ENCODE results near the gene HOXA3. TPM values are rescaled to one million over a fixed set of nuclear protein-coding genes. Genes with fewer than 3 reads are reported as not detected.

The HOXA3 gene
- polyA plus RNA-seq, 2 of the 4 experiments (the other 2 are of a cell fraction), result 3.3 to 8.7 TPM

DNA sequence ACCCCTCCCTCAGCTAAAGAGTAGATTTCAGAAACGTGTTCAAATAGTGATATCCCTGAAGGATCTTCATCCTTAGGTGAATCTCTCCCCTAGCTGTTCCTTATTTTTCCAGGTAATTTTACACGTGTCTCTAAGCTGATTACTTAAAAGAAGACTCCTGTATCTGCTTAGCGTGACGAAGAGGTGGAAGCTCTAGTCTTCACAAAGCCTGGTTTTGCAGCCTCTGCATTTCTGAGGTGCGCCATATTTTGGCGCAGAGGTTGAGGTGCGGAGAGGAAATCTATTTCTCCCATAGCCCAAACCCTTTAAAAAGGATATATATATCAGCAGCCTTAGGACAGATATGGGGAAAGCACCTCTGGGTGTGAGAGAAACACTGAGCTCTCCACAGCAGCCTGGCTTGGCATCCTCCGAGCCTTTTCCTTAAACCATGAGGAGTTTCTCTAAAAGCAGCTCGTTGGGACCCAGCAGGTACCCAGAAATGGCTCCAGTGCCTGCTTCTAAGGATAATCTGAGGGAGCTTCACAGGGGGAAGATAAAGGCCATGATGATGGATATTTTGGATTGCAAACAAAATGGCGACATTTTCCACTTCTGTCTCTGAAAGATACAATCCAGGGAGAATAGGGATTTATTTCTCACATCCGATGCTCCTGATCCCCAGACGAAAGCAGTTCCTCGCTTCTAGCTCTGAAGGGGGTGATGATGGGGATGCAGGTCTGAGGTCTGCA, 46.9 kb downstream of the HOXA3 start:
- DNase-seq (ENCODE audit: low read depth in 1 of 2, low spot score in 1 of 2) (no peak), FAIRE-seq (no peak), ATAC-seq (no peak)
- no peak for TF ChIP-seq FOXS1 (CRISPR knock-in tag; IDR thresholded peaks at IDR 0.05)
- TF ChIP-seq POLR2AphosphoS2 (conservative IDR thresholded peaks at IDR 0.05; ENCODE audit: low read length), result no peak
- TF ChIP-seq, protein P1, sequence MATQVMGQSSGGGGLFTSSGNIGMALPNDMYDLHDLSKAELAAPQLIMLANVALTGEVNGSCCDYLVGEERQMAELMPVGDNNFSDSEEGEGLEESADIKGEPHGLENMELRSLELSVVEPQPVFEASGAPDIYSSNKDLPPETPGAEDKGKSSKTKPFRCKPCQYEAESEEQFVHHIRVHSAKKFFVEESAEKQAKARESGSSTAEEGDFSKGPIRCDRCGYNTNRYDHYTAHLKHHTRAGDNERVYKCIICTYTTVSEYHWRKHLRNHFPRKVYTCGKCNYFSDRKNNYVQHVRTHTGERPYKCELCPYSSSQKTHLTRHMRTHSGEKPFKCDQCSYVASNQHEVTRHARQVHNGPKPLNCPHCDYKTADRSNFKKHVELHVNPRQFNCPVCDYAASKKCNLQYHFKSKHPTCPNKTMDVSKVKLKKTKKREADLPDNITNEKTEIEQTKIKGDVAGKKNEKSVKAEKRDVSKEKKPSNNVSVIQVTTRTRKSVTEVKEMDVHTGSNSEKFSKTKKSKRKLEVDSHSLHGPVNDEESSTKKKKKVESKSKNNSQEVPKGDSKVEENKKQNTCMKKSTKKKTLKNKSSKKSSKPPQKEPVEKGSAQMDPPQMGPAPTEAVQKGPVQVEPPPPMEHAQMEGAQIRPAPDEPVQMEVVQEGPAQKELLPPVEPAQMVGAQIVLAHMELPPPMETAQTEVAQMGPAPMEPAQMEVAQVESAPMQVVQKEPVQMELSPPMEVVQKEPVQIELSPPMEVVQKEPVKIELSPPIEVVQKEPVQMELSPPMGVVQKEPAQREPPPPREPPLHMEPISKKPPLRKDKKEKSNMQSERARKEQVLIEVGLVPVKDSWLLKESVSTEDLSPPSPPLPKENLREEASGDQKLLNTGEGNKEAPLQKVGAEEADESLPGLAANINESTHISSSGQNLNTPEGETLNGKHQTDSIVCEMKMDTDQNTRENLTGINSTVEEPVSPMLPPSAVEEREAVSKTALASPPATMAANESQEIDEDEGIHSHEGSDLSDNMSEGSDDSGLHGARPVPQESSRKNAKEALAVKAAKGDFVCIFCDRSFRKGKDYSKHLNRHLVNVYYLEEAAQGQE (IDR thresholded peaks at IDR 0.05), result 0 out of 2 replicates have a peak, but pooled peaks have one; percentile 18
- TF ChIP-seq EHMT2 (IDR thresholded peaks at IDR 0.05; ENCODE audit: low read depth), result peak; percentile 25; the same call in 1 of the 2 replicates
- no peak for TF ChIP-seq NFE2L2 (conservative IDR thresholded peaks at IDR 0.05; ENCODE audit: low read length)
- TF ChIP-seq KDM5A (IDR thresholded peaks at IDR 0.05), result no peak
- TF ChIP-seq CBX2 (IDR thresholded peaks at IDR 0.05; ENCODE audit: borderline replicate concordance, low read depth), result no peak
- no peak for TF ChIP-seq MAFK (IDR thresholded peaks at IDR 0.05; ENCODE audit: partially characterized antibody)
- TF ChIP-seq, protein P2, sequence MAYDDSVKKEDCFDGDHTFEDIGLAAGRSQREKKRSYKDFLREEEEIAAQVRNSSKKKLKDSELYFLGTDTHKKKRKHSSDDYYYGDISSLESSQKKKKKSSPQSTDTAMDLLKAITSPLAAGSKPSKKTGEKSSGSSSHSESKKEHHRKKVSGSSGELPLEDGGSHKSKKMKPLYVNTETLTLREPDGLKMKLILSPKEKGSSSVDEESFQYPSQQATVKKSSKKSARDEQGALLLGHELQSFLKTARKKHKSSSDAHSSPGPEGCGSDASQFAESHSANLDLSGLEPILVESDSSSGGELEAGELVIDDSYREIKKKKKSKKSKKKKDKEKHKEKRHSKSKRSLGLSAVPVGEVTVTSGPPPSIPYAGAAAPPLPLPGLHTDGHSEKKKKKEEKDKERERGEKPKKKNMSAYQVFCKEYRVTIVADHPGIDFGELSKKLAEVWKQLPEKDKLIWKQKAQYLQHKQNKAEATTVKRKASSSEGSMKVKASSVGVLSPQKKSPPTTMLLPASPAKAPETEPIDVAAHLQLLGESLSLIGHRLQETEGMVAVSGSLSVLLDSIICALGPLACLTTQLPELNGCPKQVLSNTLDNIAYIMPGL (CRISPR knock-in tag; IDR thresholded peaks at IDR 0.05; ENCODE audit: borderline replicate concordance), result no peak
- no peak for TF ChIP-seq GATA3 (IDR thresholded peaks at IDR 0.05; ENCODE audit: borderline replicate concordance)
- TF ChIP-seq MYC (IDR thresholded peaks at IDR 0.05; ENCODE audit: borderline replicate concordance, low read length), result no peak
- no peak for TF ChIP-seq HOXB5 (CRISPR knock-in tag; IDR thresholded peaks at IDR 0.05)
- Histone ChIP-seq H3K27ac (no peak overlapping the region), H3K9me3 (no peaks in the 10 kb centered on the region), H3K4me1 (peaks cover 12% of the 10 kb centered on the region), H3K4me3 (no peak overlapping the region), H3K4me2 (no peak overlapping the region)
- 90% methylated on average over 13 of the region's 13 CpGs for WGBS (ENCODE audit: missing lambda C conversion rate)
- ChIA-PET POLR2A (interaction anchor here (0.6 kb wide), 1 partner anchor 128 kb away, joined by 3 read pairs; no protein-coding TSS in a partner anchor), CTCF (interaction anchor here (0.6 to 3.7 kb wide), 11 partner anchors 8 to 1213 kb away, joined by 3 to 20 read pairs (median 4); partner anchors contain the start of genes HOXA1 and HOXA5)

DNA sequence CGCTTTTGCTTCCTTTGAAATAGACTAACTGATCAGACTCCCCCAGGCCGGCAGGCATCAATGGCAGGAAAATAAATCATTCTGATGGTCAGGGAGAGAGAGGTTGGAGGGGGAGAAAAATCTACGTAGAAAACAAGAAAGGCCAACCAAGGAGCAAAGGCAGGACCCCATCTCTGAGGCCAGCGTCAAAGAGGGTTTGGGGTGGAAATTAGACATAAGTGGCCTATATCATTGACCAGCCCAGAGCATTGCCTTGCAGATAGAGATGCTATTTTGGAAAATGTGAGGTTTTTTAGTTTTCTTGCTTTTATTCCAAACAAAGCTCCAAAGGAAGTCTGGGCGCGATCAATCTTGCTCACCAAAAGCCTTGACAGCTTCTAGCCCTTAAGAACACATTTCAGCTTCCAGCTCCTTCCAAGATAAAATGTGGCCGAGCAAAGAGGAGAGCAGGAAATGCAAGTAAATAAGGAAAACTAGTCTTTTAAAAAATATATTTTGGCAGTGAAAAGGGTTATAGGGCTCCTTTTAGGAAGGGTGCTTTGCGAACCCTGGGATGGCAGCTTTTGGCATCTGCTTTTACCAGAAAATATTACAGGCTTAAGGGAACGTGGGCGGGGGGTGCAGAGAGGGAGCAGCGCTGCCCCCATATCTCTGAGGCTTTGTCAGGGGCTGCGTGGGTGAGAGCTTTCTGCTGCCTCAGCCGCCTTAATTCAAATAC, 47.9 kb downstream of the HOXA3 start:
- Histone ChIP-seq H3K27ac (no peak overlapping the region), H3K9me3 (no peaks in the 10 kb centered on the region), H3K4me1 (peaks cover 2% of the 10 kb centered on the region; the same call in 1 of the 3 replicates), H3K4me2 (no peak overlapping the region), H3K4me3 (no peak overlapping the region)
- CTCF ChIA-PET, result interaction anchor here (0.6 to 3.7 kb wide), 7 partner anchors 7 to 1212 kb away, joined by 3 to 20 read pairs (median 4); partner anchors contain the start of gene HOXA1
- POLR2A ChIA-PET, result no interaction called here
- ATAC-seq, result no peak
- 93% methylated on average over 13 of the region's 13 CpGs for WGBS (ENCODE audit: missing lambda C conversion rate)
- no peak for FAIRE-seq
- DNase-seq (ENCODE audit: low read depth in 1 of 2, low spot score in 1 of 2), result no peak
- no peak for TF ChIP-seq HOXA7 (CRISPR knock-in tag; IDR thresholded peaks at IDR 0.05)
- TF ChIP-seq, protein P3, sequence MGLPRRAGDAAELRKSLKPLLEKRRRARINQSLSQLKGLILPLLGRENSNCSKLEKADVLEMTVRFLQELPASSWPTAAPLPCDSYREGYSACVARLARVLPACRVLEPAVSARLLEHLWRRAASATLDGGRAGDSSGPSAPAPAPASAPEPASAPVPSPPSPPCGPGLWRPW (IDR thresholded peaks at IDR 0.05), result no peak
- no peak for TF ChIP-seq CBX2 (IDR thresholded peaks at IDR 0.05; ENCODE audit: borderline replicate concordance, low read depth)
- no peak for TF ChIP-seq MYC (IDR thresholded peaks at IDR 0.05; ENCODE audit: borderline replicate concordance, low read length)
- TF ChIP-seq, protein P4, sequence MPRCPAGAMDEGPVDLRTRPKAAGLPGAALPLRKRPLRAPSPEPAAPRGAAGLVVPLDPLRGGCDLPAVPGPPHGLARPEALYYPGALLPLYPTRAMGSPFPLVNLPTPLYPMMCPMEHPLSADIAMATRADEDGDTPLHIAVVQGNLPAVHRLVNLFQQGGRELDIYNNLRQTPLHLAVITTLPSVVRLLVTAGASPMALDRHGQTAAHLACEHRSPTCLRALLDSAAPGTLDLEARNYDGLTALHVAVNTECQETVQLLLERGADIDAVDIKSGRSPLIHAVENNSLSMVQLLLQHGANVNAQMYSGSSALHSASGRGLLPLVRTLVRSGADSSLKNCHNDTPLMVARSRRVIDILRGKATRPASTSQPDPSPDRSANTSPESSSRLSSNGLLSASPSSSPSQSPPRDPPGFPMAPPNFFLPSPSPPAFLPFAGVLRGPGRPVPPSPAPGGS (IDR thresholded peaks at IDR 0.05), result no peak
- TF ChIP-seq, protein P5, sequence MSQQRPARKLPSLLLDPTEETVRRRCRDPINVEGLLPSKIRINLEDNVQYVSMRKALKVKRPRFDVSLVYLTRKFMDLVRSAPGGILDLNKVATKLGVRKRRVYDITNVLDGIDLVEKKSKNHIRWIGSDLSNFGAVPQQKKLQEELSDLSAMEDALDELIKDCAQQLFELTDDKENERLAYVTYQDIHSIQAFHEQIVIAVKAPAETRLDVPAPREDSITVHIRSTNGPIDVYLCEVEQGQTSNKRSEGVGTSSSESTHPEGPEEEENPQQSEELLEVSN (IDR thresholded peaks at IDR 0.05; ENCODE audit: borderline replicate concordance, low read depth), result no peak
- no peak for TF ChIP-seq TP53 (CRISPR knock-in tag; IDR thresholded peaks at IDR 0.05)
- no peak for TF ChIP-seq RNF2 (IDR thresholded peaks at IDR 0.05; ENCODE audit: borderline replicate concordance, low read depth)
- TF ChIP-seq ZFP36 (IDR thresholded peaks at IDR 0.05; ENCODE audit: borderline replicate concordance, partially characterized antibody), result no peak
- TF ChIP-seq, protein P6, sequence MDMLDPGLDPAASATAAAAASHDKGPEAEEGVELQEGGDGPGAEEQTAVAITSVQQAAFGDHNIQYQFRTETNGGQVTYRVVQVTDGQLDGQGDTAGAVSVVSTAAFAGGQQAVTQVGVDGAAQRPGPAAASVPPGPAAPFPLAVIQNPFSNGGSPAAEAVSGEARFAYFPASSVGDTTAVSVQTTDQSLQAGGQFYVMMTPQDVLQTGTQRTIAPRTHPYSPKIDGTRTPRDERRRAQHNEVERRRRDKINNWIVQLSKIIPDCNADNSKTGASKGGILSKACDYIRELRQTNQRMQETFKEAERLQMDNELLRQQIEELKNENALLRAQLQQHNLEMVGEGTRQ (IDR thresholded peaks at IDR 0.05), result no peak
- no peak for TF ChIP-seq CEBPB (IDR thresholded peaks at IDR 0.05)
- TF ChIP-seq, protein P2 (CRISPR knock-in tag; IDR thresholded peaks at IDR 0.05; ENCODE audit: borderline replicate concordance), result no peak
